Head of caudate nucleus (tissue), 42 donors: Measurements from ENCODE around the gene RNH1.
"Not testable (repeated sequence)": the region's sequence is repeated elsewhere in the genome, so short reads cannot be mapped to it uniquely, and the experiment has no call there.

ENCODE experiments used
- DNase-seq, 42 donors: peaks; one replicate each; pipeline versions ENCODE4 v3.0.0 to v3.0.0-alpha.2; 2020 to 2021; ENCODE audit warnings: mixed read lengths in 7 of 42
- intact Hi-C: fragments of 100-400 bp; cut with DNase I; formaldehyde crosslinking; loops from one replicate; pipeline ENCODE4 v1.15.0; 2022

RNH1 gene

DNA sequence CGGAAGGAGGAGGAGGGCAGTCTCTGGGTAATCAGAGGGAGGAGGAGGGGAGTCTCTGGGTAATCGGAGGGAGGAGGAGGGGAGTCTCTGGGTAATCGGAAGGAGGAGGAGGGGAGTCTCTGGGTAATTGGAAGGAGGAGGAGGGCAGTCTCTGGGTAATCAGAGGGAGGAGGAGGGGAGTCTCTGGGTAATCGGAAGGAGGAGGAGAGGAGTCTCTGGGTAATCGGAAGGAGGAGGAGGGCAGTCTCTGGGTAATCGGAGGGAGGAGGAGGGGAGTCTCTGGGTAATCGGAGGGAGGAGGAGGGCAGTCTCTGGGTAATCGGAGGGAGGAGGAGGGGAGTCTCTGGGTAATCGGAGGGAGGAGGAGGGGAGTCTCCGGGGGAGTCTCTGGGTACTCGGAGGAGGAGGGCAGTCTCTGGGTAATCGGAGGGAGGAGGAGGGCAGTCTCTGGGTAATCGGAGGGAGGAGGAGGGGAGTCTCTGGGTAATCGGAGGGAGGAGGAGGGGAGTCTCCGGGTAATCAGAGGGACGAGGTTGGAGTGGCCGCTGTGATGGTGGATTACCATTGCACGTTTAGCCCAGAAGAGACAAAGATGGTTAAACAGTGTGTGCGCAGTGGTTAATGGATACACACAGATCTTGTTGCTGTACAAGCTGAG is 37.9 kb downstream of the RNH1 start:
- intact Hi-C loops = not testable (repeated sequence)

GRCh38 chr11:468493-468892 is 38.5 kb downstream of the RNH1 start:
- intact Hi-C loops = no loop called here
- DNase-seq = peak in 8 of 42 donors; percentile 22 to 53 (median 36)

More for the DNA sequence above, 37.9 kb downstream of the RNH1 start:
- peak in 2 of 42 donors; percentile 26 to 36 for DNase-seq

DNA sequence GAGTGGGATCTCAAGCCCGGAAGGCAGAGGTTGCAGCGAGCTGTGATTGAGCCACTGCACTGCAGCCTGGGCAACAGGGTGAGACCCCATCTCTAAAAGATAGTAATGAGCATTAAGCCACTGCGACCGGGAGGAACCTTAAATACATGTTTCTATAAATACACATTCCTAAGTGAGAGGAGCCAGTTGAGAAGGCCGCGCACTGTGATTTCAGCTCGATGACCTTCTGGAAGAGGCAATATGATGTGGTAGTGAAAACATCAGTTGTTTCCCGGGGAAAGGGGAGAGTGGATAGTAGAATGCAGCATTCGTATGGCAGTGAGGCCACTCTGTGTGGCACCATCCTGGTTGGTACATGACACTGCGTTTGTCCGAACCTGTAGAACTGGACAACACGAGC is 39.0 kb downstream of the RNH1 start:
- DNase-seq = no peak
- intact Hi-C loops = no loop called here

- intact Hi-C loops = no loop called here
- no peak for DNase-seq
Measured at GRCh38 chr11:465896-466530, 41.0 kb downstream of the RNH1 start.

DNA sequence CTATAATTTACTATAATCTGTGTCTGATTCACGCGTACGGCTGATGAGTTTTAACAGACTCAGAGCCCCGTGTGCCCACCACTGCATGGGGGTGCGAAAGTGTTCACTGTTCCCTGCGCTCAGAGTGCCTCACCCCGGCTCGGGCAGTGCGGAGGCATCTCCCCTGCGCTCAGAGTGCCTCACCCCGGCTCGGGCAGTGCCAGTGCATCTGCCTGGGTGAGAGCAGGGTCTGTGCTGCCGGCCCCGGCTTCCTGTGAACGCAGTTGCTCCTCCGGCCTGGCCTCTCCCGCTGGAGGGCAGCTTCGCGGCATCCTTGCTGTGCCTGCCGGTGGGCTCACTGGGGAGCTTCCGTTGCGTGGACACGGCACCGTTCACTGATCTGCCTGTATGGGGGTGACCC is 42.7 kb downstream of the RNH1 start:
- intact Hi-C loops = no loop called here
- DNase-seq = no peak

- DNase-seq = no peak
- intact Hi-C loops = no loop called here
Measured at GRCh38 chr11:462107-462890, 44.7 kb downstream of the RNH1 start.

DNA sequence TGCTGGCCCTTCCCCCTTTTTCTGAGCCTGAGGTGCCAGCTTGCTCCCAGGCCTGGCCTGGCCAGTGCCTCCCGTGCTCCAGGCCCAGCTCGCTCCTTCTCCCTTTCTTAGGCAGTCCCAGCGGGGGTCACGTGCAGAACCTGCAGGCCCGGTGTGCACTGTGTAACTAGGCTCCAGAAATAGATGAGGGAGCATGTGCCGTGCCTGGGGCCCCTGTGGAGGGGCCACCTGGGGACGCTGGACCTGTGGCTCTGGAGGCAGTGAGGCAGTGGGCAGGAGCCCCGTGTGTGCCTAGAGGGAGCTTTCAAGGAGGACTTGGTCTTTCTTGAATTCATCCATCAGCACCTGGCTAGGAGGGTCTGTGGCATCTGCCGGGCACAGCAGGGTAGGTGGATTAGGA is 45.4 kb downstream of the RNH1 start:
- intact Hi-C loops = no loop called here
- peak in 1 of 42 donors; percentile 4 for DNase-seq

DNA sequence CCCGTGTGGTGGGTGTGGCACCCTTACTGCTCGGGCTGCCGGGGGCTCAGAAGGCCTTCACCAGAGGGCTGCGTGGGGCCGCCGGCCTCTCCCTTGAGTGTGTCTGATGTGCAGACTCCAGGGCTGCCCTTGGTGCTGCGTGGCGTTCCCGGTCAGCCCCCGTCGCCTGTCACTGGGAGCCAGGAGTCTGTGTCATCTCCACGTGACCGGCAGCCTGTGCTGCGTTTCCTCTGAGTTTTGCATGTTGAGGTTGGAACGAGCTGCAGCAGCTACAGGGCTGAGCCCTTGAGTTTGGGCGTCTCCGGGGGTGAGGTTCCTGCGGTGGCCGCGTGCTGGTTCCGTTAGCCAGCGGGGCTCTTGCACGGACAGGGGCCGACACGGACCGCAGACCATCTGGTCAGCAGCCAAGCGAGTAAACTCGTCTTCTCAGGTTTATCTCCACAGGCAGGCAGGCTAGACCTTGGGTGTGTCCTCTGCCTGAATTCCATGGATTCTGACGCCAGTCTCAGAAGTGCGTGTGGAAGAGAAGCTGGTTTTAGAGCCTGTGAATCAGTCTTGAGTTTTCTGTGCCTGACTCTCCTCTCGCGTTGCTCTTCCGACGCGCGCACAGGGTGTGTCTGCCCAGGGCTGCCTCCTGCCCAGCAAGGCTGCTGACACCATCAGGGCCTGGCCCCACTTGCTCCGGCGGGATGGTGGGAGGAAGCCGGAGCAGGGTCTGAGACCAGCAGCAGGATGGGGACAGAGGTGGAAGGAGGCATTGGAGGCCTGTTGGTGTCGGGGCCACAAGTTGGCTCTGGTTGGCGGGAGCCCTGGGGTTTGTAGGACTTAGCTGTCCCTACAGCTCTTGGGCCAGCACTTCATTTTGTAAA is 46.5 kb downstream of the RNH1 start:
- peak in 1 of 42 donors; percentile 4 for DNase-seq

DNA sequence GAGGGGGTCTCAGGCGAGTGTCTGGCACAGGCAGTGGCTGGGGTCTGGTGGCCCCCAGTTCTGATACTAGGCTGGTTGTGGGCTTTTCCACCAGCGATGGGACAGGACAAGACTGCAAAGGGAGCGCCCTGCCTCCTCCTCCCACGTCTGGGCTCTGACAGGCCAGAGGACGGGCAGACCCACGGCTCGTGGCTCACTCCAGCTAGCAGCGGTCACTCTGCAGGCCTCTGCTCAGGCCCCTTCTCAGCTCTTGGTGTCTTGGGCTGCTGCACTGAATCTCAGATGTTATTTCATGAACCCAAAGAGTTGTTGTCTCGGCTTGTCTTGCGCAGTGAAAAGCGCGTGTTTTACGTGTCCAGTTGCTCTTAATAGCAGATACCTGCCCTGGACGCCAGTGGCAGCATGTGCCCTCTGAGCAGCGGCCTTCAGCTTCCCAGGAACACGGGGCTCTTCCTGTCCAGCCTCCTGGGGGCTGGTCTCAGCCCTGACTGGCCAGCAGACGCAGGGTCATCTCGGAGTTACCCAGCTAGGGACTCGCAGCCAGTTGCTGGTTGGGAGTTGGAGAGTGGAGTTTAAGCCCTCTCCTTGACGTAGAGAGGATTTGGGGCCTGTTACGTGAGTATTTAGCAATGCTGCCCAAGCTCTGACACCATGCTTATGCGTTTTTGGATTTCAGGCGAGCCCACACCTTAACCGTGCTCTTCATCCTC is 47.4 kb downstream of the RNH1 start:
- DNase-seq = no peak
- intact Hi-C loops = no loop called here

More for the DNA sequence above, 46.5 kb downstream of the RNH1 start:
- intact Hi-C loops = no loop called here

DNA sequence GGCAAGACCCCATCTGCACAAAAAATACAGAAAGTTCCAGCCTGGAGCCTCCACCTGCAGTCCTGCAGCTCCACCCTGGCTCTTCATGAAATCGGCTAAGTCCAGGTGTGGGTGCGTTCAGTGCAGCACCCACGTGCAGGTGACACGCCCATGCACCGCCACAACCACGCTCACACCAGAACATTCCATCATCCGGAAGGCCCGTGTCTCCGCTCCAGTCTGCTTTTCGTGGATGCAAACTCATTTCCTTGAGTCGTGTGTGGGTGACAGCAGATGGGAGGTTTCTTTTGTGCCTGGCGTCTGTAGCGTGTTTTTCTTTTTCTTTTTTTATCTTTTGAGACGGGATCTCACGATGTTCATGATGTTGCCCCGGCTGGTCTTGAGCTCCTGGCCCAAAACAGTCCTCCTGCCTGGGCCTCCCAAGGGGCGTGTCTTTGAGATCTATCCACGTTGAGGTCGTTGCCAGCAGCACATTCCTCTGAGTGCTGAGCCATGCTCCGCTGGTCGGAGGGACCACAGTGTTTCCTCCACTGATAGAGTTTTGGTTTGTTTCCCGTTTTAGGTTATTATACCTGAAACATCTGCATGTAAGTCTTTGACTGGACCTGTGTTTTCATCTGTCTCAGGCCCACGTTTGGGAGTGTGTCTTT is 49.8 kb downstream of the RNH1 start:
- peak in 10 of 42 donors; percentile 32 to 65 (median 44) for DNase-seq

GRCh38 chr11:456533-456932 is 50.5 kb downstream of the RNH1 start:
- DNase-seq = no peak
- intact Hi-C loops = no loop called here

More for the DNA sequence above, 49.8 kb downstream of the RNH1 start:
- intact Hi-C loops = no loop called here

GRCh38 chr11:455566-456147 is 51.4 kb downstream of the RNH1 start:
- intact Hi-C loops = no loop called here
- no peak for DNase-seq

DNA sequence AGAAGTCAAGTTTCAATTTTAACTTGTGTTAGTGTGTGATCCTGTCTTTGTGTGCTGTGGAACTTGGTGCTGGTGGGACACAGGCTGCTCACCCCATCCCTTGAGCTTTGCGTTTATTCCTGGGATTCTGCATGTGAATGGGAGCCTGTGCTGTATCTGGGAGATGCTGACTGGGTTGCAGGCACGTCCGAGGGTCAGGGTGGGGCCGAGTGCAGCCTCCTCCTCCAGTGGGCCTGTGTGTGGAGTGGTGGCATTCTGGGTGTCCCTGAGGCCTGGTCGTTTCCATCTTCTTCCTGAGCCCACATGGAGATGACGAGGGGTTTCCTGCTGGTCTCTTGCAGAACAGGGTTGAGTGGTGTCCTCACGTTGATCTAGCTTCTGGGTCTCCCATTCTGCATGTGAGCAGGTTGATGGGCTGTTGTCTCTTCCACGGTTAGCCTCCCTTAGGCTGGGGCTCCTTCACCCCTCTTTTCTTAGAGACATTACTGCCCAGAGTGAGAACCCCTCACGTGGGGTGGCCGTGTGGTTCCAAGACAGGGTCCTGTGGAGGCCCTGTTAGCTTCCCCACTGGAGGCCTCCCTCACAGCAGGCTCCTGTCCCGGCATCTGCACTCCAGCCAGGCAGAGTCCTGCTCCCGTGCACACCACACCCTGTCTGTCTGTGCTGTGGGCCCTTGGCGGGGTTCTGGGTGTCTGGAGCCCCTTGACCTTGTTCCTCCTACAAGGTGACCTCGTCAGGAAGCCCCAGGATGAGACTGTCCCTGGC is 52.1 kb downstream of the RNH1 start:
- no peak for DNase-seq
- intact Hi-C loops = no loop called here

DNA sequence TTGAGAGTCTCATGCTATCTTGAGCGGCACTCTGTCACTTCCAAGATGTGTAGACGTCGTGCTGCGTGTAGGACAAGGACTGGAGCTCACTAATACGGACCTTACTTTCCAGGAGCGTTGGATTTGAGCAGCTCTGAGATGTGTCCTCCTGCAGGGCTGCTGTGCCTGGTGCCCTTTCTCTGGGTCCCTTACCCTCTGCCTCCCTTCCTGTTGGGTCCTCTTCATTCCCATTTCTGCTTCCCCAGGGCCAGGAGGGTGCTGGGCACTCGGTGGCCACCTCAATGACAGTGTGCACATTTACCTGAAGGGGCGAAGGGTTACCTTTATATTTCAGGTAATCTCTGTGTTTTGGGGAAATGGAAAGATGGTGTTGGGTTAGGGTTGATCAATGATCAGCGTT is 53.0 kb downstream of the RNH1 start:
- DNase-seq = no peak
- intact Hi-C loops = no loop called here

GRCh38 chr11:453564-453963 is 53.5 kb downstream of the RNH1 start:
- intact Hi-C loops = no loop called here
- no peak for DNase-seq

GRCh38 chr11:452916-453527 is 54.0 kb downstream of the RNH1 start:
- no peak for DNase-seq
- intact Hi-C loops = no loop called here
